HG03097 (cell line): ENCODE data around the gene MAPK8.

ENCODE experiments used
- ATAC-seq: cut with Tn5 transposase; IDR thresholded peaks from one replicate; pipeline ENCODE4 v1.9.1; 2021; ENCODE audit not compliant: unreplicated experiment, low FRiP score

The MAPK8 gene

DNA sequence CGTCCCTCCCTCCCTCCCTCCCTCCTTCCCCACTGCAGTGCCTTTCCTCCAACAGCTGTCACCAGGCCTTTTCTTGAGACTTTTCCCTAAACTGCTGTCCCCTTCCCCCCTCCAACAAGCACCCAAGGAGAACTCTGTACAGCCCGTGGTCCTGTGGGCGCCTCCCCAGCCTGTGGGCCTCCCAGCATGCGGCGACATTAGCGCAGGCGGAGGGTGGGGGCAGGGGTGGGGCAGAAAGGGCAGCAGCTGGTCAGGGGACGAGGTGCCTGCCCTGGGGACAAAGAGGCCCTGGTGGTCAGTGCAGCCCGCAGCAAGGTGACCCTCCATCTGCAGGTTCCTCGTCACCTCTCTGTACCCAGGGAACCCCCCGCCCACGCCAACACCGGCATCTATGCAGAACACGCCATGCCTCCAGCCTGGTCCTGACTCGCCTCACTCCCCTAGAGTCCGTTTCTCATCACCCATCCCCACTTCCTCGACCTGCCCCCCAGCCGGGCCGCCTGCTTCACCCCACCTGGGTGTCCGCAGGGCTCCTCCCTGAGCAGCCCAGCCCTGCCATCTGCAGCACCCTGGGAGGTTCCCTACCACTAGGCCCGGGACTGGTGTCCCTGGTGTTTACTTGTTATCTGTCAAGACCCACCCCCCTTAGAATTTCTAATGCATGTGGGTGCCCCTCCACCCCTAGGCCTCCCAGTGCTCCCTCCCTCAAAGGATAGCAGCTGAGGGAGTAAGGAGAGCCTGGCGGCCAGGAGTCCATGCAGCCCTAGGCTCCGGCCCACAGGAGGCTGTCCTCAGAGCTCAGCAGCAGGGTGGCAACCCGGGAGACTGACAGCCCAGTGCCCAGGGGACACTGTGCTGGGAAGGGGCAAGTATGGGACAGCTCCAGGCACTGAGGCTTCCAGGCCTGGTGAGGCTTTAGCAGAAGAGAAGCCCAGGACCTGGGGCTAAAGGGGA, 150.6 kb downstream of the MAPK8 start:
- ATAC-seq, result no peak

DNA sequence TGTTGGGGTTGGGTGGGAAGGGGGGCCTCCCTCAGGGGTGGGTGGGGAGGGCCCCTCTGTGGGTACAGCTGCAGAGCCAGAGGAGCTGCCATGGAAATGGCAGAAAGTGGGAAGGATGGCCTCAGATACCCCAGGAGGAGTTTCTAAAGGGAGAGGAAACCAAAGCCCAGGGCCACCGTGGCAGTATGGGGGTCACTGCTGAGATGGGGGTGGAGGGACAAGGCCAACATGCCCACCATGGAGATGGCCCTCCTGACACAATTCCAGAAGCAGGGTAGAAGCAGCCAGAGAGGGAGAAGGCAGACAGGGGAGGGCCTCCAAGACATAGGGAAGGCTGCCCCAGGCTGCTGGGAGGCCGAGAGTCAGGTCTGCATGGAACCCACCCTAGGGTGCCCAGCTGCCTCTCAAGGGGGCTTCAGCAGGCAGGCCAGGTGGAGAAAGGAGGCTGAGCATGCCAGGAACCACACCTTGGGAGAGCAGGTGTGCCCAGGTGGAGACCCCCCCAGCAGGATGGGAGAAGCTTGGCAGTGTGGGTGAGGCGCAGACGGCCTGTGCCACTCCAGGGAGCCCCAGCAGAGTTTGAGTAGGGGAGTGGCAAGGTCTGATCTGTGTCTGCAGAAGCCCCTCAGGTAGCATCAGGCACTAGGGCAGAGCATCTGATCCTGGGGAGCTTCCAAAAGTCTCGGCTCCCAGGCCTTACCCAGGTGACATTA, 151.6 kb downstream of the MAPK8 start:
- no peak for ATAC-seq

DNA sequence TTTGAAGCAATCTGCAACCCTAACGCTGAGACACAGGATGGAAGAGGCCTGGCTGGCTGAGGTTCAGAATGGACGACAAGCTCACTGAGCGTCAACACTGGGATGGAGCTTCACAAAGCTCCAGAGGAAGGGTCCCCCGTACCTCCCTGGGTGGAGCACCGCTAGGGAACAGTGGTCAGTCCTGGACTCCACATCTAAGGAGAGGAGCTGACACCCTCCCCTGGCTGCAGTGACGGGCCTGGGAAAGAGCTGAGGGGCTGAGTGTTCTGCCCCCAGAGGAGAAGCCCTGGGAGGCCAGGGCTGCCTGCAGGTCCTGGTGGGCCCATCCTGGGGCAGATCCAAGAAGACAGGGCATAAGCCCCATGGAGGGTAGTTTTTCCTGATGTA, 152.2 kb downstream of the MAPK8 start:
- ATAC-seq, result no peak

DNA sequence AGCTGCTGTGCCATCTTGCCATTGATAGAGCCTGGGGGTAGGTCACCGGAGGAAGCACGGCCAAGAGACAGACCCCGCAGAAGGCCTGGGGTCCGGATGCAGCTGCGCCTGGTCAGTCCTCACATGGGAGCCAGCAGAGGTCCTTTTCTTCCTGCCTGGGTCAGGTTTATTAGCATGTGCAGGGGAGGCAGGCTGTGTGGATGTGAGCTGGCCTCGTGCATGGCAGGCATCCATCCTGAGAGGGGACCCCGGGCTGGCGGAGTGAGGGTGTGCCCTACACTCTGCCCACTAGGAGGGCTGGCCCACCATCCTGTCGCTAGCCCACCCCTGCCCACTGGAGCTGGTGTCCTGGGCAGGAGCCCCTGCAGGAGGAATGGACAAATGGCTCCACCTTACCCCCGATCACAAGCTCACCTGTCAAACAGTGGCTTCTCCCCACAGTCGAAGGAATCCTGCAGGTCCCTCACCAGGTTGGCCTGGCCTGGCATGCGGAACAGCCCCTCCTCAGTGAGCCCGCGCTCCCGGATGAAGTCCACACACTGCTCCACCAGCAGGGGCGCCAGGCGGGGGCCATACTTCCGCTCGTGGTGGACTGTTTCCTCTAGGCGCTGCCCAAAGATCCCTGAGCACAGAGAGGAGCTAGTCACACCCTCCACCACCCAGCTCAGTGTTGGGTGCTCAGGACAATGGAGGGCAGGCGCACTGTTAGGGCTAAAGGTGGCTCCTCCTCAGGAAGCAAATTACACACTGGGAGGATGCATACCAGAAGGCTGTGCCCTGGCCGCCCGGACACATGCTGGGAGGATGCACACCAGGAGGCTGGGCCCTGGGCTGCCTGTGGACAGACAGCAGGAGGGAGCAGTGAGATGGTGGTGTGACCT, 153.0 kb downstream of the MAPK8 start:
- ATAC-seq, result no peak

DNA sequence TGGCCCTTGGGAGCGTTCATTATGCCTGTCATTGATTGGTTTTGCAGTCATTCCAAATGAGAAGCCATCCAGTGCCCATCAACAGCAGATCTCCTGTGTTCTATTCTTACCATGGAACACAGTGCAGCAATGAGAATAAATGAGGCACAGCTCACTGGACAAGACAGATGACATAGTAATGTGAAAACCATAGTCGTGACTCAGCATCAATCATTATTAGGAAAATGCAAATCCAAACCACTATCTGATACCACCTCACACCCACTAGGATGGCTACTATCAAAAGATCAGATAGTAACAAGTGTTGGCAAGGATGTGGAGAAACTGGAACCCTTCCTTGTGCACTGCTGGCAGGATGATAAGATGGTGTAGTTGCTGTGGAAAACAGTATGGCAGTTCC, 153.7 kb downstream of the MAPK8 start:
- no peak for ATAC-seq

DNA sequence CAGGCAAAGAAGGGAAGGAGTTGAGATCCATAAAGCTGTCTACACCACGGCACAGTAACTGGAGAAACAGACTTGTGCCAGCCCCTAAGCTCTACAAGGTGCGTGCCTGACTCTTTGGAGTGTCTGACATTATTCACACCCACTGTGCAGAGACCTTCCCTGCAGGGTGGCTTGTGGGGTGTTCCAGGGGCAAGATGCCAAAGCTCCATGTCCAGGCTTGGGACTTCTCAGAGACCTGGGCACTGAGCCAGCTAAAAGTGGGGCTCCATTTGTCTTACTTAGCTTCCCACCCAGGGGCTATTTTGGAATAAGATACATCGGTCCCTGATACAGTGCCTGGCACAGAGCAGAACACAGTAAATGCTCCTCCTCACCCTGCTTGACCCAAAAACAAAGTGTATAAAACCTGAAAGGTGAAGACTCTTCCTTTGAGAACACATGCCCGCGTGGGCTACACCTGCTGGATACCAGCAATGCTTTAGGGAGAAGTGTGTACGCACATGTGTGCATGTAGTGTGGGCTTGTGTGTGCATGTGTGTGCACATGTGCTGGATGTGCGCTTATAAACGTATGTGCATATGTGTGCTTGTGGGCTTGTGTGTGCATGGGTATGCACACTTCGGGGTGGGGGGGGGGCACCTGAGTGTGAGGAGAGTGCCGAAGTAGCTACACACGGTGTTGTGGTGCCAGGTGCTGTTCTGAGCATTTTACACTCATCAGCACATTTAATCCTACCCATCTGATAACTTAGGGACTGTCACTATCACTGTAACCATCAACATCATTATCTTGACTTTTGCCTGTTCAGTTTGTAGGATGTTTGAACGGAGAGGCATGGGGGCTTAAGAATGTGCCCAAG, 155.4 kb downstream of the MAPK8 start:
- no peak for ATAC-seq

DNA sequence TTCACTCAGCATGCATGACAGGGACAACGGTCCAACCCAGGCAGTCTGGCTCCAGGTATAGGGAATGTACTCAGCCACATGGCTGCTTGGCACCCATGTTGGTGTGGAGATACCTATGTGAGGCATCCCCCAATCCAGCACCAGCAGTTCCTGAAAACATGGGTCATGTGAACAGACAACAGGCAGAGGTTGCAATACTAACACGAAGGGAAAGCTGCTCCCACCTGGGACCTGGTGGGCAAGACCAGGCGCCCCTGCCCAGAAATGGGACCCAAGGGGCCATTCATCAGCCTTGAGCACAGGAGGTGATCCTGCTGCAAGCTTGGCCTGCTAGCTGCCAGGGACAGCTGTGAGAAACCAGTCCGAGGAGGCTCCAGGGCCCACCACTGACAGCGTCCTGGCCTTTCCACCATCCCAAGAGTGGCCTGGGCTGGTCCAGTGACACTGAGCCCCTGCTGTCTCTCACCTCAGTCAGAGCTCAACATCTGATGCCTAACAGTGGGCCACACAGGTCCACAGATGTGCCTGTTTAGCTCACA, 156.1 kb downstream of the MAPK8 start:
- ATAC-seq, result no peak

DNA sequence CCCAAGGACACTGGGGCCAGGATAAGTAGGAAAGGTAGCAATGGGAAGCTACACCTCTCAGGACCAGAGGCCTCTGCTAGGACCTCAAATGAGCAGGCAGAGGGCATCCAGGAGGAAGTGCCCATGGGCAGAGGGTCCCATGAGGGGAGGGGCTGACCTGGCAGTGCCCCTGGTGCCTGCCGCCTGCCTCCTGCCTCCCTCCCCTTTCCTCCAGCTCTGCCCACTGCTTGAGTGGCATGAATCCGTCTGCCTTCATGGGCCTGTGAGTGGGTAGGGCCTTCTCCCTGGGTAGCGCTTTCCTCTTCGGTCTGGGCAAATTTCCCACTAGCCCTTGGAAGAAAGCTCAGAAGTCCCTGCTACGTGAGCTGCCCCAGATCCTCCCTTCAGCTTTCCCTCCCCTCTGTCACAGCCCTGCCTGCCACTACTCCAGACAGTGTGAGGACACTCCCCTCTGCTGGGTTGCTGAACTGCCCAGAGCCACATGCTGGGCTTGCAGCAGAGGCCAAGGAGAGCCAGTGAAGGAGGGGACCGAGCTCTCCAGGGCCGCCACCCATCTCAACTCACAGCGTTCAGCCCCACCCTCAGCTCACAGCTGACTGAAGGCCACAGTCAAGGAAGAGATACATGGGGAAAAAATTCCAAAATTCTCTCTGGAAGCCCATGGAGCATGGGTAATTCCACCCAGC, 157.0 kb downstream of the MAPK8 start:
- ATAC-seq, result no peak

DNA sequence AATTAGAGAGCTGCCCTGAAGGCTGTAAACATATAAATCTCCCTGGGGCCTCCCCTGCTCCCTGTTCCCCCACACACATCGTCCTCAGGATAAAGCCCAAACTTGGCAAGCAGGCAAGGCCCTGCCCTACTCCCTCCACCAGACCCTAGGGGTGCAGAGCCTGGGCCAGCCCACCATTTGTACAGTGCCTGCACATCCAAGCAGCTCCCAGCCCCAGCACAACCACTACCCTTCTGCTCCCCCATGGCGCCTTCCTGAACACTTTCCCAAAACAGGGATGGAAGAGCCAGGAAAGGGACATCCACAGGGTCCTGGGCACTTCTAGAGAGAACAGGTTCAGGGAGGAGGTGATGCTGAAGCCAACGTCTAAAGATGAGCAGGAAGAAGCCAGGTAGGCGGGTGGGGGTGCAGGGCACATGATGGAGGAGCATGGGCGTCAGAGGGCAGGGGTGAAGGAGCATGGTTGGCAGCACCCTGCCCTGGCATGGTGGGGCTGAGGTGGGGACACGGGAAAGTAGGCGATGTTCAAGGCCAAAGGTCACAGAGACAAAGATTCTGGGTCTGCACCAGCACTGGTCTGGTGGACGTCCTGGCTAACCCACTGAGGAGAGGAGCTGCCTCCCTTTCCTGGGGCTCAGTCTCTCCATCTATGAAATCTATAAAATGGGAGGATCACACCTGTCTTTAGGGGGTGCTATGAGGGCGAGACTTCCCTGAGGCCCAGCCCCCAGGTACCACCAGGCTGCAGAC, 157.8 kb downstream of the MAPK8 start:
- no peak for ATAC-seq

DNA sequence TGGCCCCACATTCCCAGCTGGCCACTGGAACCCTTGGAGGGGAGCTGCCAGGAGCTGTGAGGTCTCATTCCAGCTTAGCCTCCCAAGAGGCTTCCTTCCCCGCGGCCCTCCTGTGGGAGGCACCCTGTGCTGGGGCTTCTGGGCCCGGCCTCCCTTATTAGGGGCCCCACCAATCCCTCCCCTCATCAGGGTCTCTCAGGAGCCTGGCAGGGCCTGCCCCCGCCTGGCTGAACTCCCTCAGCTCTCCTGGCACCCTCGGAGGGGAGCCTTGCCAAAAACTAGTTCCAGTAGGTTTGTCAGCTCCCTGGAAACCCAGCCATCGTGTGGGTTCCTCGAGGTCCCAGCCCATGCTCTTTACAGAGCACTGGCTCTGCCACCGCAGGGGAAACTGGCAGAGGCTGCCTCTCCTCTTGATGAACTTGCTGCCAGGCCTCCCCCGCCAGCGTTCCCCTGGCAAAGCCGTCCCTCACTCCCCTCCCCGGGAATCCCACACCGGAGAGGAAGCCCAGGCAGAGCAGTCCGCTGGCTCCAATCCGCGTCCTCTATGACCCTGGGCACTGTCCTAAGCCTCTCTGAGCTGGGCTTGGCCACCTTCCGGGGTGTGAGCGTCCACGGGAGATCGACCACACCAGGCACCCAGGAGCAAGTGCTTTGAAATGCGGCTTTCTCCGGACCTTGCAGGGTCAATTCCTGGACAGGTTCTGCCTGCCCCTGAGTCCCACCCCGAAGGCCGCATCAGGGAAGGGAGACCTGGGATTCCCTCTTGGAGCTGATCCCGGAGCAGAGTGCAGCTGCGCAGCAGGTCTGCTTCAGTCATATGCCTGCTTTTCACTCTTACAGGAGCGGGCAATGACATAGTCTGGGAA, 158.6 kb downstream of the MAPK8 start:
- no peak for ATAC-seq

DNA sequence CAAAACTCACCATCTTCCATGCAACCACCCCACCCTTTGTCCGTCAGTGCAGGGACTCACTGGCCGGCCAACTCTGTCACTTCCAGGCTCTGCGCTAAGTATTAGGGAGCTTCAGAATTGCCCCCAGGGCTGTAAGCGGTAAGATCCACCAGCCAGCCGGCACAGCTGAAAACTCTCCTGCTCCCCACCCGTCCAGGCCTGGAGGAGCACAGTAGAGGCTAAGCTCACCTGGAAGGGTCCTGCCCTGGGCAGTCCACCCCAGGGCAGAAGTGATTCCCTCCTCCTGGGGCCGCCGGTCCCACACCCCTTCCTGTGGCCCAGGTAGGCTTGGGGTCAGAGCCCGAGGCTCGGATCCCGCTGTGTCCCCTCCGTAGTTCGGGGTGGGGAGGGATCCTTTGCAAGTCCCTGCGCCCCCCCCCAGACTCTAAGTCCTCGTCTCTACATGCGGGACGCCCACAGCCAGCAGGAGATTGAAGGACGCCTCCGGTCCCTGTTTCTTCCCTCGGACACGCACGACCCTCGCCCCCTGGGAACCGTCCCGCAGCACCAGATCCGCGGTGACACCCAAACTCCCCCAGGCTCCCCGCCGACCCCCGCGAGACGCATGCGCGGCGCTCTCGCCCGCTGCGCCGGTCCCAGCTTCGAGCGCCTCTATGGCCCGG, 159.5 kb downstream of the MAPK8 start:
- ATAC-seq, result no peak

DNA sequence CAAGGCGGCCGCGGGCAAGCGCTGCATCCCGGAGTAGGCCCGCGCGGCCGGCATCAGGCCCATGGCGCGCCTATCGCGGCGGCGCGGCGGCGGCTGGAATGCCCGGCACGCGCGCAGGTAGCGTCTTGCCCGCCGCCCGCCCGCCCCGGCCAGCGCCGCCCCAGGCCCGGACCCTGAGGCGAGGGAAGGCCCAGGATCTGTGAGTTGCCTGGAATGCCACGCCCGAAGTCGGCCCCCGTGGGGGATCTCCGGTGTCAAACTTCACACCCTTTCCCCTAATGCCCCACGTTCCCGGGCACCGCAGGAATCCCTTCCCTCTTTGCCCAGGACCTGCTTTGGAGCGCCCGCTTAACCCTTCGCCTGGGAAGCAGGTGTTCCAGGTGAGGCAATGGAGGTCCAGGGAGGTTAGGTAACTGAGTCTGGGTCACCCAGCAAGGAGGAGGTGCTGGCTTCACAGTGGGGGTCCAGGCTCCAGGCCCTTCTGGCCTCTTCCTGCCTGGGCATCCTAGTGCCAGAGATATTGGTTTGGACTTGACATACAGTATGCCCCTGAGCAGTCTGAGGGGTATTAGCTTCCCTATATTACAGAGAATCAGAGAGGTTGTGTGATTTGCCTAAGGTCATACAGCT, 160.2 kb downstream of the MAPK8 start:
- no peak for ATAC-seq

DNA sequence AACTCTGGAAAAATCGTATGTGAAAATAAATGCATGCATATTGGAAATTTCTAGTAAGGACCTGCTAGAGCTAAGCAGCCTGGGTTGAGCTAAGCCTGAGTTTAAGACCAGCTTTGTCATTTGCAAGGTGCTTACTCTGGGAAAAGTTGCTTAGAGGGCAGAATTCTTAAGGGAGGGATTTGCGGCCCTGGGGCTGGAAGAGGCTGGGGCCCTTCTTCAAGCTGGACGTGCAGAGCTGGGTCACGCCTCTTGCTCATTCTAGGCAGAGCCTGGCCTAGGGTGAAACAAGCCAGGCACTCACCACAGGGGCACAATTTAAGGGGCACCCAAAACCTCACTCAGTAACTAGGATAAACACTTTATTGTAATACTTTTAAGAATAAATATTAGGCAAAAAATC, 161.2 kb downstream of the MAPK8 start:
- ATAC-seq, result no peak

DNA sequence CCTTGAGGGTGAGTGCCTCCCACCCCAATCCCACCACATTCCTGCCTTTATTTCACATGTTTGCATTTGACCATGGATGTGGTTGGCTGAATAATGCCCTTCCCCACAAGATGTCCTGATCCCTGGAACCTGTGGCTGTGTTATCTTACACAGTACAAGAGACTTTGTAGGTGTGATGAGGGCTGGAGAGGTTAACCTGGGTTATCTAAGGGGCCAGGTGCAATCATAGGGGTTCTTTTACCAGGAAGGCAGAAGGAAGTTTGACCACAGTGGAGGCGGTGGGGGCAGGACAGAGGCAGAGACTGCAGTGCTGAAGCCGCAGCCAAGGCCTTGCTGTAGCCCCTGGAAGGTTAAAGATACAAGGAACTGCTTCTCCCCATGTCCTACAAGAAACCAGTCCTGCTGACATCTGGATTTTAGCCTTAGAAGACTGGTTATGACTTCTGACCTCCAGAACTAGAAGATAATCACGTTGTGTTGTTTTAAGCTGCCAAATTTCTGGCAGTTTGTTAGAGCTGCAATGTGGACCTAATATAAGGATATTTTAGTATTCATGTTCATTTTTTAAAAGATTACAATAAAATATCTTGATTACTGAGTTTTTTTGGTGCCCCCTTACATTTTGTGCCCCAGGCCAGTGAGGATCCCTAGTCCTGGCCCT, 161.8 kb downstream of the MAPK8 start:
- no peak for ATAC-seq

DNA sequence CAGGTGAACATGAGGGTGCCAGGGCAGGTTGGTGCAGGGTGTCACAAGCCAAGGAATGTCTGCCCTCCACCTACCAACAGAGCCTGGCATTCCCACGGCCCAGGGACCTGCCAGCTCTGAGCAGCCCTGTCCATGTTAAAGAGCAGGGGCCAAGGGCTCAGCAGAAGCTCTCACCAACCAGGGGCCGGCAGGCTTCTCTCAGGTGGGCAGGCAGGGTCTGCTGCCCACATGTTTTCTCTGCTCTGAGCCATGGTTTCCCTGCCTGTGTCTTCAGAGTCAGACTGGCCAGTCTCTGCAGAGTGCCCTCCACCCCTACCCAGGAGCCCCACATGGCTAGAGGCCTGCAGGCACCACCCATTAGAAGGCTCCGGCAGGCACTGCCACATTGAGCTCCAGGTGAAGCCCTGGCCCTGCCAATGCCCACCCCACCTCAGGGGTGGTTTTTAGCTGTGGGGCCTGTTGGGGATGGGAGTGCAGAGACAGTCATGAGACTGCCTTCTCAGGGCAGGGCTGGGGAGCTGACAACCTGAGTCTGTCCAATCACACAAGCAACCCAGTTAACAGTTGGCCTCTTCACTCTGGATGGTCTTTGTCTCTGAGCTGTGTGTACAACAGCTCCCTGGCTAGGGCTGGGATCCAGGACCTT, 162.5 kb downstream of the MAPK8 start:
- no peak for ATAC-seq
